Memory B cell (primary cell): ENCODE results near the gene NCAN.
"Not testable (repeated sequence)": the region's sequence is repeated elsewhere in the genome, so short reads cannot be mapped to it uniquely, and the experiment has no call there.

Source experiments
- ATAC-seq: fragments of 150-1000 bp; cut with Tn5 transposase; 2 replicates; pipeline ENCODE4 v1.10.0; 2021; ENCODE audit warnings: low read depth, mild to moderate bottlenecking, moderate library complexity
- DNase-seq, 2 donors: peaks; one replicate each; pipeline ENCODE4 v3.0.0; 2022; ENCODE audit warnings: low spot score in 2 of 2
- H3K27ac Mint-ChIP-seq: one replicate; pipeline ENCODE4 v1.8.0; 2022; ENCODE audit warnings: mild to moderate bottlenecking, moderate library complexity, mixed read lengths
- H3K27me3 Mint-ChIP-seq: one replicate; pipeline ENCODE4 v1.8.0; 2022; ENCODE audit warnings: mixed read lengths
- H3K36me3 Mint-ChIP-seq: one replicate; pipeline ENCODE4 v1.8.0; 2022; ENCODE audit warnings: mild to moderate bottlenecking, mixed read lengths
- H3K4me1 Mint-ChIP-seq: one replicate; pipeline ENCODE4 v1.8.0; 2022; ENCODE audit warnings: mixed read lengths
- H3K4me3 Mint-ChIP-seq: one replicate; pipeline ENCODE4 v1.8.0; 2022; ENCODE audit warnings: mild to moderate bottlenecking, moderate library complexity, mixed read lengths
- H3K9me3 Mint-ChIP-seq: one replicate; pipeline ENCODE4 v1.8.0; 2022; ENCODE audit warnings: mixed read lengths

Gene NCAN

GRCh38 chr19:19211499-19212420 lies at the start of gene NCAN:
NCAN (plus strand) TSS chr19:19211958; CDS start chr19:19216954, 4,996 bp downstream.
- no peak within 1 kb of the TSS for H3K27ac Mint-ChIP-seq
- H3K36me3 Mint-ChIP-seq = no peaks in the 10 kb centered on the region
- no peak within 1 kb of the TSS for H3K4me3 Mint-ChIP-seq
- H3K4me1 Mint-ChIP-seq = peaks cover 26% of the 10 kb centered on the region
- DNase-seq = no peak
- H3K27me3 Mint-ChIP-seq = peaks cover 48% of the 10 kb centered on the region
- ATAC-seq = no peak
- peaks cover 4% of the 10 kb centered on the region for H3K9me3 Mint-ChIP-seq

- peaks cover 19% of the 10 kb centered on the region for H3K4me1 Mint-ChIP-seq
- no peak overlapping the region for H3K4me3 Mint-ChIP-seq
- DNase-seq = no peak
- H3K36me3 Mint-ChIP-seq = peaks cover 1% of the 10 kb centered on the region
- no peak for ATAC-seq
- no peaks in the 10 kb centered on the region for H3K9me3 Mint-ChIP-seq
- H3K27ac Mint-ChIP-seq = no peak overlapping the region
- no peaks in the 10 kb centered on the region for H3K27me3 Mint-ChIP-seq
These were observed 49.3 kb upstream of the NCAN start for GRCh38 chr19:19162495-19162894.

DNA sequence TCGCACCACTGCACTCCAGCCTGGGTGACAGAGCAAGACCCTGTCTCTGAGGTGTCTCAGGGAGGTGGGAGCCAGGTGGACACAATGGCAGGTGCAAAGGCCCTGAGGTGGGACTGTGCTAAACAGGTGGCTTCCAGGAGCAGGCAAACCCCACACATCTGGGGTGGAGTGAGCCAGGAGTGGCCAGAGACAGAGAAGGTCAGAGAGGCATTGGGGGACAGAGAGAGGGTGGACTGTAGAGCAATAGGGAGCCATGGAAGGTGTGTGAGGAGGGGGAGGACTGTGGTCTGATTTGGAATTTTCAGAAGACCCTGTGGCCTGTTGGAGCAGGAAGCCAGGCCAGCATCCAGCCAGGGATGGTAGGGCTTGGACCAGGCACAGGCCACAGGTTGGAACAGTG lies 46.4 kb upstream of the NCAN start:
- H3K27ac Mint-ChIP-seq = no peak overlapping the region
- peaks cover 2% of the 10 kb centered on the region for H3K36me3 Mint-ChIP-seq
- DNase-seq (no peak), ATAC-seq (no peak)
- H3K4me3 Mint-ChIP-seq = no peak overlapping the region
- H3K4me1 Mint-ChIP-seq = peaks cover 29% of the 10 kb centered on the region
- H3K27me3 Mint-ChIP-seq = peaks cover 7% of the 10 kb centered on the region
- no peaks in the 10 kb centered on the region for H3K9me3 Mint-ChIP-seq

DNA sequence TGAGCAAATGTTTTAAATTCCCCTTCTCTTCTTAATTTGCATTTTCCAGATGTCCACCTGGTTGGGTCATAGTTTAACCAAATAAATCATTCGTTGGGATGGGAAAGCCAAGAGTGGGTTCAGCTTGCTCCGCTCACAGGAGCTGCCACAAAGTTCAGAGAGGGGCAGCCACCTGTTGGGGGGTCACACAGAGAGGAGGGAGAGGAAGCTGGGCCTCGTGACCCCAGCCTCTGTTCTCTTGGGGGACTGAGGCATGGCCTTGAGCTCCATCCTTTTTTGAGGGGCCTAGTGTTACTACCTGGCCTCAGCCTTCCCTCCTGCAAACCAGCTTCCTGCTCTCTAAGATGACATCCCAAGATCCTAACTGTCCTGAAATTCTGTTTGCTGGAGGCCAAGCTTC lies 44.1 kb upstream of the NCAN start:
- DNase-seq (no peak), ATAC-seq (no peak)
- H3K4me3 Mint-ChIP-seq = no peak overlapping the region
- H3K36me3 Mint-ChIP-seq = peaks cover 4% of the 10 kb centered on the region
- peaks cover 16% of the 10 kb centered on the region for H3K27me3 Mint-ChIP-seq
- no peak overlapping the region for H3K27ac Mint-ChIP-seq
- H3K9me3 Mint-ChIP-seq = no peaks in the 10 kb centered on the region
- H3K4me1 Mint-ChIP-seq = peaks cover 27% of the 10 kb centered on the region

GRCh38 chr19:19169236-19170052 lies 42.3 kb upstream of the NCAN start:
- peaks cover 5% of the 10 kb centered on the region for H3K36me3 Mint-ChIP-seq
- peak overlapping the region; percentile 81 for H3K4me3 Mint-ChIP-seq
- peaks cover 16% of the 10 kb centered on the region for H3K27me3 Mint-ChIP-seq
- peaks cover 24% of the 10 kb centered on the region for H3K4me1 Mint-ChIP-seq
- no peaks in the 10 kb centered on the region for H3K9me3 Mint-ChIP-seq
- ATAC-seq (peak; percentile 21), DNase-seq (no peak)
- H3K27ac Mint-ChIP-seq = peak overlapping the region; percentile 36

GRCh38 chr19:19170053-19170872 lies 41.5 kb upstream of the NCAN start, which contains the start of gene MEF2B:
MEF2B (minus strand) TSS chr19:19170263; CDS start chr19:19150735, 19,528 bp downstream.
- H3K27ac Mint-ChIP-seq = peak within 1 kb of the TSS; percentile 36
- H3K27me3 Mint-ChIP-seq = peaks cover 16% of the 10 kb centered on the region
- peak within 1 kb of the TSS; percentile 81 for H3K4me3 Mint-ChIP-seq

DNA sequence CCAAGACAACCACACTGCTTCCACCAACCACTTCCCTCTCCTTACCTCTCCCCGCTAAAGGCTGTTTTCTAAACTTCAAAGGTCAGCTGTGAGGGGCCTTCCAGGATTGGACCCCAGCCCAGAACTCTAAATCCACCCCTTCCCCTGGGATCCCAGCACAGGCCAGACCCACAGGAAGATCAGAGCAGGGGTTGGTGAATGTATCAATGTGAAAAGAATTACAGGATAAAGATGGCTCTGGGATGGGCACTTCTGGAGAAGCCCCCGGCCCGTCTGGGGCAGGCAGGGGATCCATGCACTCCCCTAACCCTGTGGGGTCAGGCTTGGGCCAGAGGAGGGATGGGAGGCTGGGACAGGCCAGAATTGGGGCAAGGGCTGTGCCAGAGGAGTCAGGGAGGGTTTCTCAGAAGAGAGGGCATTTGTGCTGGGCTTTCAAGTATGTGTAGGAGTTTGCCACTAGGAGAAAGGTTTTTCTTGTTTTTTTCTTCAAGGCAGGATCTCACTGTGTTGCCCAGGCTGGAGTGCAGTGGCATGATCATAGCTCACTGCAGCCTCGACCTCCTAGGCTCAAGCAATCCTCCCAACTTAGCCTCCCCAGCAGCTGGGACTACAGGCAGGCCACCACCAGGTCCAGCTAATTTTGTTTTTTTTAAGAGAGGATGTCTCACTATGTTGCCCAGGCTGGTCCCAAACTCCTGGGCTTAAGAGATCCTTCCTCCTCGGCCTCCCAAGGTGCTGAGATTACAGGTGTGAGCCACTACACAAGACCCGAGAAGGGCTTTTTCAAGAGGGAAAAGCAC lies 40.7 kb upstream of the NCAN start:
- DNase-seq (no peak), ATAC-seq (no peak)
- Mint-ChIP-seq H3K27me3 (peaks cover 16% of the 10 kb centered on the region), H3K36me3 (peaks cover 5% of the 10 kb centered on the region), H3K9me3 (no peaks in the 10 kb centered on the region), H3K27ac (no peak overlapping the region), H3K4me3 (peak overlapping the region; percentile 81), H3K4me1 (peaks cover 25% of the 10 kb centered on the region)

More at GRCh38 chr19:19170053-19170872, 41.5 kb upstream of the NCAN start, which contains the start of gene MEF2B:
- H3K36me3 Mint-ChIP-seq = peaks cover 5% of the 10 kb centered on the region
- ATAC-seq = peak; percentile 95
- peak; percentile 77 to 84 for DNase-seq
- peaks cover 28% of the 10 kb centered on the region for H3K4me1 Mint-ChIP-seq
- no peaks in the 10 kb centered on the region for H3K9me3 Mint-ChIP-seq

DNA sequence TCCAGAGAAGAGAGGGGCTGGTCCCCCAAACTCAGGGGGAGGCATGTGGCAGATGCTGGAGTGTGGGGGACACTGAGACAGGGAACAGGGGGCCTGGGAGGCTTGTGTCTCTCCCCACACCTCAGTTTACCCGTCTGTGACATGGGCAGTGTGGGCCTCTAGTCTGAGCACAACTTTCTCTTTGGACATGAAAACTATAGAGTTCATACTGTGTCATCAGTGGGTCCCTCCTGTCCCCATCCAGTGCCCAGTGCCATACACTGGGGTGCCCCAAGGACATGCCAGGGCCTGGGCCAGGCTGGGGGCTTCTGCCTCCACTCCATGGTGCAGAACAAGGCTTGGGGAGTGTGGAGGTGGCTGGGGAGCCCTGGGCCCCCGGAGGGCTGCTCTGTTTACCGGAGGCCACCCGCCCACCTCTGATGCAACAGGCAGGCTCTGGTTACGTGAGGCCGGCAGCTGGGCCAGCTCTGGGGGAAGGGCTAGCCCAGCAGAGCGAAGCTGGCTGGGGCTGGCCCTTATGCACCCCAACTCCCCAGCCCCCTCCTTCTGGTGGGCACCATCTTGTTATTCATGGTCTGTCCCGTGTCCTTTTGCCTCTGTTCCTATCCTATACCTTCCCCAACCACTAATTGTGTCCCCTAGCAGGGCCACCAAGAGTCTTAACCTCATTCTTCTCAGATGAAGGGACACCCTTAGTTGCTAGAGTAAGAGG lies 39.8 kb upstream of the NCAN start:
- Mint-ChIP-seq H3K9me3 (no peaks in the 10 kb centered on the region), H3K27me3 (peaks cover 16% of the 10 kb centered on the region), H3K36me3 (peaks cover 8% of the 10 kb centered on the region), H3K4me3 (no peak overlapping the region), H3K27ac (no peak overlapping the region), H3K4me1 (peaks cover 25% of the 10 kb centered on the region)
- ATAC-seq (no peak), DNase-seq (no peak)

- Mint-ChIP-seq H3K27me3 (peaks cover 16% of the 10 kb centered on the region), H3K4me1 (peaks cover 25% of the 10 kb centered on the region)
- not testable (repeated sequence) for DNase-seq, H3K27ac Mint-ChIP-seq, ATAC-seq, H3K36me3 Mint-ChIP-seq, H3K4me3 Mint-ChIP-seq, H3K9me3 Mint-ChIP-seq
These were observed 38.5 kb upstream of the NCAN start for GRCh38 chr19:19173243-19173642.

- peaks cover 2% of the 10 kb centered on the region for H3K27me3 Mint-ChIP-seq
- no peaks in the 10 kb centered on the region for H3K9me3 Mint-ChIP-seq
- no peak for DNase-seq
- peaks cover 13% of the 10 kb centered on the region for H3K36me3 Mint-ChIP-seq
- H3K27ac Mint-ChIP-seq = no peak overlapping the region
- ATAC-seq = no peak
- no peak overlapping the region for H3K4me3 Mint-ChIP-seq
- peaks cover 6% of the 10 kb centered on the region for H3K4me1 Mint-ChIP-seq
These were observed 34.8 kb upstream of the NCAN start for GRCh38 chr19:19176950-19177349.

GRCh38 chr19:19179548-19180441 lies 32.0 kb upstream of the NCAN start:
- DNase-seq (no peak), ATAC-seq (no peak)
- Mint-ChIP-seq H3K4me3 (no peak overlapping the region), H3K9me3 (no peaks in the 10 kb centered on the region), H3K27me3 (no peaks in the 10 kb centered on the region), H3K4me1 (peaks cover 8% of the 10 kb centered on the region), H3K36me3 (peaks cover 13% of the 10 kb centered on the region), H3K27ac (no peak overlapping the region)
